CD4-positive, alpha-beta T cell (primary cell): ENCODE data around the gene CELSR2. TPM values are rescaled to one million over a fixed set of nuclear protein-coding genes. Genes with fewer than 3 reads are reported as not detected.

Experiments
- ATAC-seq: fragments of 200-7000 bp; cut with Tn5 transposase; one replicate; pipeline ENCODE4 v1.10.0; 2022; ENCODE audit warnings: mild to moderate bottlenecking; ENCODE audit not compliant: poor library complexity
- CTCF ChIA-PET: fragments of 350-600 bp; sonication (Branson Sonifier 250); formaldehyde crosslinking; loops from one replicate; lab custom pipeline; 2021; ENCODE audit warnings: antibody characterized with exemption, inconsistent platforms; lab: Charles Lee
- POLR2A ChIA-PET: fragments of 350-600 bp; sonication (Branson Sonifier 250); formaldehyde crosslinking; loops from one replicate; lab custom pipeline; 2021; ENCODE audit warnings: antibody characterized with exemption, inconsistent platforms; lab: Charles Lee
- DNase-seq, 14 experiments: peaks; one replicate each; pipeline ENCODE4 v3.0.0-alpha.2; 2013 to 2020; ENCODE audit warnings: mixed read lengths in 2 of 14
- H3K27ac ChIP-seq, 2 donors: one replicate each; pipeline versions ENCODE4 v1.5.1 to v1.7.0; 2013; ENCODE audit warnings: low read length in 2 of 2, low read depth in 1 of 2, mild to moderate bottlenecking in 1 of 2
- H3K27me3 ChIP-seq, 2 experiments: 1 replicate in 1 of 2; 2 replicates in 1 of 2; pipeline versions ENCODE4 v1.6.1 to v1.7.0; 2013; ENCODE audit warnings: low read length in 2 of 2, control low read depth in 1 of 2, mild to moderate bottlenecking in 1 of 2, moderate library complexity in 1 of 2; ENCODE audit not compliant: insufficient read depth in 2 of 2, control insufficient read depth in 1 of 2
- H3K36me3 ChIP-seq: one replicate; pipeline ENCODE4 v1.6.1; 2013; ENCODE audit warnings: low read length, control low read depth; ENCODE audit not compliant: insufficient read depth
- H3K4me1 ChIP-seq: one replicate; pipeline ENCODE4 v1.6.1; 2013; ENCODE audit warnings: low read length, control low read depth; ENCODE audit not compliant: insufficient read depth
- H3K4me3 ChIP-seq: one replicate; pipeline ENCODE4 v1.5.1; 2013; ENCODE audit warnings: mild to moderate bottlenecking, low read length, moderate library complexity
- H3K9me3 ChIP-seq, 2 experiments: 1 replicate in 1 of 2; 2 replicates in 1 of 2; pipeline versions ENCODE4 v1.6.1 to v1.7.0; 2013; ENCODE audit warnings: low read length in 2 of 2, mild to moderate bottlenecking in 2 of 2, control low read depth in 1 of 2, moderate library complexity in 1 of 2; ENCODE audit not compliant: control insufficient read depth in 1 of 2, insufficient read depth in 1 of 2
- H3K27ac Mint-ChIP-seq: one replicate; pipeline ENCODE4 v1.8.0; 2020; ENCODE audit warnings: mixed read lengths
- H3K27me3 Mint-ChIP-seq: one replicate; pipeline ENCODE4 v1.8.0; 2021; ENCODE audit warnings: mixed read lengths
- H3K36me3 Mint-ChIP-seq: one replicate; pipeline ENCODE4 v1.8.0; 2021; ENCODE audit warnings: low read depth, mixed read lengths
- H3K4me1 Mint-ChIP-seq: one replicate; pipeline ENCODE4 v1.8.0; 2021; ENCODE audit warnings: low read depth, mixed read lengths
- H3K4me3 Mint-ChIP-seq: one replicate; pipeline ENCODE4 v1.8.0; 2020; ENCODE audit warnings: mild to moderate bottlenecking, mixed read lengths
- H3K9me3 Mint-ChIP-seq: one replicate; pipeline ENCODE4 v1.8.0; 2020; ENCODE audit warnings: mixed read lengths
- intact Hi-C, 2 experiments: fragments of 100-400 bp; cut with DNase I in 1 of 2; cut with micrococcal nuclease in 1 of 2; formaldehyde crosslinking; loops; one replicate each; pipeline versions ENCODE4 v1.15.1 to v1.9.0; 2023 to 2025; cut with DNase I, micrococcal nuclease
- total RNA-seq, 174 experiments: library from RNA in 2 of 174; stranded (reverse) in 2 of 174; gene quantifications; one replicate each; pipeline ENCODE4 v1.2.3 and lab custom pipeline; 2021 to 2026
- TF ChIP-seq, protein P1 (sequence below): fragments of 200-600 bp; IDR thresholded peaks from one replicate; pipeline ENCODE4 v1.8.0; 2022; ENCODE audit warnings: antibody characterized with exemption, mild to moderate bottlenecking

Gene CELSR2
- total RNA-seq, 2 experiments from 2014 or later, result 3.6 TPM

DNA sequence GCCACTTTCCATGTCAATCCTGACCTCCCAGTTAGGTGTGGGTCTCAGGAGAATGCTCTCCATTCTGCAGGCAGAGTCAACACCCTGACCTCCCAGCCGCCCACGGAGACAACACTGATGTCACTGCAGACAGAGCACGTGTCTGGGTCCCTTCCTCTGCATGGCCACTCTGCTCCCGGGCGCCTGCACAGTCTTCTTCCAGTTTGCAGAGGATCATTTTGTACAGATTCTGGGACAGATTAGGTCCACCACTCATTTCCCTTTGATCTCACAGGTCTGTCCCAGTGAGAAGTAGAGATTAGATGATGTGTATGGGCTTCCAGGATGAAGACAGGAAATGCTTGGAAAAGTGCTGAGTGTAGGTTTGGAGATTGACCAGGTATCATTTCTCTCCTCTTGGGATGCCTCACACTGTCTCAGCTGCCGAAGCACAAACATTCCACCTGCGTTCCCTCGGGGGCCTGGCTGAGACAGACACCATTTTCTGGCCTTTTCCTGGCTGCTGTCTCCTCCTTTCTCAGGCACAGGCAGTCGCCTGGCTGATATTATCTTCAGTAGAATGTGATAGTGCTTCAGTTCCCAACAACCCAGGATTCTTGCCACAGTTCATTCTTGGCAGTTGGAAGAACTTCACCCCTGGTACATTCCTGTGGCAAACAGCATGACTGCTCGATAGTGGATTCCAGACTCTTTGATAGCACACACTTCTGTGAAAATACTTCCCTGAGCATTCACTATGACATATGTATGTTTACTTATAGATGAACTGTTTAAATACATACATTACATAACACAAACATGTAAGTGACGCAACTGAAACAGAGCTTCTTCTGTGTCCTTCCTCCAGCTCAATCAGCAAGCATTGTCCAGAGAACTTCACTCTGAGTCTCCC is 49.6 kb downstream of the CELSR2 start:
- no peak for ATAC-seq
- H3K4me3 Mint-ChIP-seq, result no peak overlapping the region
- H3K27me3 ChIP-seq, result peaks cover 2 to 12% of the 10 kb centered on the region in 2 experiments
- H3K9me3 Mint-ChIP-seq, result no peaks in the 10 kb centered on the region
- no peaks in the 10 kb centered on the region for H3K36me3 ChIP-seq
- ChIA-PET POLR2A (no interaction called here), CTCF (no interaction called here)
- H3K27ac ChIP-seq, result no peak overlapping the region
- TF ChIP-seq, protein P1, sequence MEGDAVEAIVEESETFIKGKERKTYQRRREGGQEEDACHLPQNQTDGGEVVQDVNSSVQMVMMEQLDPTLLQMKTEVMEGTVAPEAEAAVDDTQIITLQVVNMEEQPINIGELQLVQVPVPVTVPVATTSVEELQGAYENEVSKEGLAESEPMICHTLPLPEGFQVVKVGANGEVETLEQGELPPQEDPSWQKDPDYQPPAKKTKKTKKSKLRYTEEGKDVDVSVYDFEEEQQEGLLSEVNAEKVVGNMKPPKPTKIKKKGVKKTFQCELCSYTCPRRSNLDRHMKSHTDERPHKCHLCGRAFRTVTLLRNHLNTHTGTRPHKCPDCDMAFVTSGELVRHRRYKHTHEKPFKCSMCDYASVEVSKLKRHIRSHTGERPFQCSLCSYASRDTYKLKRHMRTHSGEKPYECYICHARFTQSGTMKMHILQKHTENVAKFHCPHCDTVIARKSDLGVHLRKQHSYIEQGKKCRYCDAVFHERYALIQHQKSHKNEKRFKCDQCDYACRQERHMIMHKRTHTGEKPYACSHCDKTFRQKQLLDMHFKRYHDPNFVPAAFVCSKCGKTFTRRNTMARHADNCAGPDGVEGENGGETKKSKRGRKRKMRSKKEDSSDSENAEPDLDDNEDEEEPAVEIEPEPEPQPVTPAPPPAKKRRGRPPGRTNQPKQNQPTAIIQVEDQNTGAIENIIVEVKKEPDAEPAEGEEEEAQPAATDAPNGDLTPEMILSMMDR, result no peak
- no peaks in the 10 kb centered on the region for H3K4me1 Mint-ChIP-seq
- H3K4me3 ChIP-seq, result no peak overlapping the region
- H3K9me3 ChIP-seq, result no peaks in the 10 kb centered on the region
- no peaks in the 10 kb centered on the region for H3K4me1 ChIP-seq
- H3K27me3 Mint-ChIP-seq, result peaks cover 39% of the 10 kb centered on the region
- H3K36me3 Mint-ChIP-seq, result no peaks in the 10 kb centered on the region
- no peak for DNase-seq
- H3K27ac Mint-ChIP-seq, result no peak overlapping the region
- intact Hi-C loops, result no loop called here

DNA sequence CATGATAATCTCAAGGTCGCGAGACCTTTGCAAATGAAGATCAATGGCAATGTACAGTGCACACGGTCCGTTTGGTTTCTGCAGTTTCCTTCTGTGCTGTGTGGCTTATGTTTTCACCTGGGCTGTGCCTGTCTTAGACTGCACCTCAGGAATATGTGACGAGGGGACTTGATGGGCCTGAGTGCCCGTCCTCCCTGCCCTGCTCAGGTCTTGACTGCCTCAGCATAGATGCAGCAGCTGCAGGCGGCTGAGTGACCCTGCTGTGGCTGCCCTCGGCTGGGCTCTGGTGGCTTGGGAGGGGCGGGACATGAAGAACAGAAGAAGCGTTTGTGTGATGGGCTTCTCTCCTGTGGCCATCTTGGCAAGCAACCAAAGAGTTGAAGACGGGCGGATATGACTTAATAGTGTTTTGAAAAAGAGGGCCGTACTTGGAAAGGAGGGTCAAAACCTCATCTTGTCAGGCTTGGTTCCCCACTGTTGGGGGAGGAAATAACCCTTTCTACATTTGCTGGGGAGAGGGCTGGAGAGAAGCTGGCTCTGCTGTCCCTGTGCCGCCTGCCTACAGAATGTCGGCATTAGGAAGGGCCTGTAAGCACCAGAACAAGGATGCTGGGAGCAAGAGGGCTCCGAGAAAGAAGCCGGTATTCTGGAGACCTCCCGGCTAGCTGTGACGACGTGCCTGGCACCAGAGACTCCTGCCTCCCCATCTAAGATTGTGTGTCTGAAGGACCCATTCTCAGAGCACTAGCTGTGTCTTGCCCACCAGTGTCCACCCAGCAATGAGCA is 50.4 kb downstream of the CELSR2 start:
- Mint-ChIP-seq H3K27me3 (peaks cover 30% of the 10 kb centered on the region), H3K36me3 (no peaks in the 10 kb centered on the region), H3K4me1 (no peaks in the 10 kb centered on the region), H3K27ac (no peak overlapping the region), H3K4me3 (no peak overlapping the region), H3K9me3 (no peaks in the 10 kb centered on the region)
- ChIA-PET CTCF (no interaction called here), POLR2A (no interaction called here)
- ATAC-seq (no peak), DNase-seq (no peak)
- Histone ChIP-seq H3K4me1 (no peaks in the 10 kb centered on the region), H3K36me3 (no peaks in the 10 kb centered on the region), H3K27me3 (peaks cover 2 to 12% of the 10 kb centered on the region in 2 experiments), H3K27ac (no peak overlapping the region), H3K4me3 (no peak overlapping the region), H3K9me3 (no peaks in the 10 kb centered on the region)
- TF ChIP-seq, protein P1, result no peak
- intact Hi-C loops, result no loop called here

DNA sequence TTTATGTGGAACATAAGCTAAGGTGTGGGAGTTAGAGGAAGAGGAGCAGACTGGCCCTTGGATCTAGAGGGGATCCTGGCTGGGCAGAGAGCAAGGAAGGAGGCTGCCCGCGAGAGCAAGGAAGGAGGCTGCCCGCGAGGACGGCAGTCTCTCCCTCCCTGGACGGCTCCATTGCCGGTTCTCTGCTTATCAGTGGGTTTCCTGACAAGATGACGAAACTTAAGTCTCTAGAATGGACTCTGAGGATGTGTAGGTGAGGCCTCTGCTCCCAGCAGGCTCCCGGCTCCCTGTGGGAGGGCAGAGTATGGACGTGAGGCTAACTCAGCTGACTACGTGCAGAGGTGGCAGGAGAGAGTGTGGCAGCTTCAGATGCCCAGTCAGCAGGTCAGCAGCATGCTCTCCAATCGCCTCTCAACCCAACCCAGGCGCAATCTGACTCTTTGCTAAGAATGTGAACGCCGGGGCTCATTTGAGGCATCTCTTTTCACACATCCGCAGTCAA is 51.4 kb downstream of the CELSR2 start:
- intact Hi-C loops, result no loop called here
- Histone ChIP-seq H3K4me1 (no peaks in the 10 kb centered on the region), H3K9me3 (no peaks in the 10 kb centered on the region), H3K27me3 (peaks cover 2 to 12% of the 10 kb centered on the region in 2 experiments), H3K27ac (no peak overlapping the region), H3K4me3 (no peak overlapping the region), H3K36me3 (no peaks in the 10 kb centered on the region)
- no peak for ATAC-seq
- TF ChIP-seq, protein P1, result no peak
- H3K4me1 Mint-ChIP-seq, result no peaks in the 10 kb centered on the region
- H3K9me3 Mint-ChIP-seq, result no peaks in the 10 kb centered on the region
- H3K36me3 Mint-ChIP-seq, result no peaks in the 10 kb centered on the region
- H3K27ac Mint-ChIP-seq, result no peak overlapping the region
- H3K27me3 Mint-ChIP-seq, result peaks cover 23% of the 10 kb centered on the region
- ChIA-PET POLR2A (no interaction called here), CTCF (interaction anchor here (0.6 kb wide), 1 partner anchor 728 kb away, joined by 3 read pairs; no protein-coding TSS in a partner anchor)
- no peak for DNase-seq
- no peak overlapping the region for H3K4me3 Mint-ChIP-seq
